GM18499 (cell line): ENCODE measurements around the gene FAM229A.
"Not testable (repeated sequence)": the region's sequence is repeated elsewhere in the genome, so short reads cannot be mapped to it uniquely, and the experiment has no call there.

Experiments used
- ATAC-seq: cut with Tn5 transposase; IDR thresholded peaks from one replicate; pipeline ENCODE4 v1.9.1; 2021; ENCODE audit warnings: moderate number of reproducible peaks; ENCODE audit not compliant: insufficient read depth, unreplicated experiment

Gene FAM229A, protein sequence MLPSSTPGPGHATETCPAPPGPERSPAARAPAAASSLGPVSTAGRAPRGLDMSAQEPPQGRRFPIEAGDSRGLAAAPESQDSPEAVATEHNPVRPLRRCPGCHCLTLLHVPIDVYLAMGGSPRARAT

DNA sequence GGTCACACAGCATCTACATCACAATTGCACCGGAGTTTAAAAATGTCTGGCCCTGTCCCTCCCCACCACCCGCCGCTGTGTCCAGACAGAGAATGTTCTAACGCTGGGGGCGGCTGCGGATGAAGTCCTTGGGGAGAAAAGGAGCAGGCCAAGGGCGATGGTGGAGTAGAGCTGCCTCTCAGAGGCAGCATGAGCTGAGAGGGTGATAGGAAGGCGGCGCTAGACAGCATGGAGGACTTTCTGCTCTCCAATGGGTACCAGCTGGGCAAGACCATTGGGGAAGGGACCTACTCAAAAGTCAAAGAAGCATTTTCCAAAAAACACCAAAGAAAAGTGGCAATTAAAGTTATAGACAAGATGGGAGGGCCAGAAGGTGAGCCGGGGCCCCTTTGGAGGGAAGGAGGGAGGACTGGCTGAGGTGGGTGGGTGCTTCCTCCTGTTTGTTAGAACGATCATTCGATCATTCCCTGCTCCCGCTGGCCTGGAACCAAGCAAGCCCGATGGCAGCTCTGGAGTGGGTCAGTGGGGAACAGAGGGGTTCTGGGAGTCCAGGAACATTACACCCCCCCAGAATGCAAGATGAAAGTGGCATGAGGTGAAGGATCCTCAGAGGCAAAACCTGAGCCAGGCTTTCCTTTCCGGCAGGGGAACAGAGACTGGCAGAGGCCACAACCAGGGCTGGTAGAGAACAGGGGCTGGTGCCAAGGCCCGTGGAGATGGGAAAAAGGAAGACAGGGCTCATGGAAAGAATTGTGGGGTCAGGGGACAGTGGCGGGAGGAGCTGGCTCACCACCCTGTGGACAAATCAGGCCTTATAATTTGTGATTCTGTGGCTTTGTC is at the start of gene FAM229A, which contains the start of gene TSSK3:
TSS of gene FAM229A (minus strand) at position 12 of the 840 bp plus-strand sequence. CDS start 394 bp downstream, outside the sequence.
TSS of gene TSSK3 (plus strand) at position 66 of the 840 bp plus-strand sequence. CDS start at position 229, 163 bp downstream.
- no peak for ATAC-seq

GRCh38 chr1:32411261-32411660 is 49.0 kb upstream of the FAM229A start:
- ATAC-seq, result no peak

DNA sequence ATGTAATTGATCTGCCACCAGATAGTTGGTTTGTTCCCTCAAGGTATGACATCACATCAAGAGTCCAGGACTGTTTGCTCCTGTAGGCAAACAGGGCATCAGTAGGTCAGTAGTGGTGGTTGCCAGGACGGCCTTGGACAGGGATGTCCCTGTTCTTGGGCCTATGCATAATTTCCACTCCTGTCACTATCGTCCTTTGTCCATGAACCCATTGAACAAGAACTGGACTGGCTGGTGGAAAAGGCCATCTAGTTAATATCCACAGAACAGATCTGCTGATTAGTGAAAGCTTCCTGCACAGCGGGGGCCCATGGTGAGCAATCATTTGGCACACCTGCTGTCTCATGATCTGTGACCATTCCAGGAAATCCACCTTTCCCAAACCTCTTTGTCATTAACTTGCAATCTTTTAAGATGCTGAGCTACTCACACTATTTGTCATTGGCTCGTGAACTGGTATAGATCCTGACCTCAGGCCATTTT is 44.4 kb upstream of the FAM229A start:
- no peak for ATAC-seq

DNA sequence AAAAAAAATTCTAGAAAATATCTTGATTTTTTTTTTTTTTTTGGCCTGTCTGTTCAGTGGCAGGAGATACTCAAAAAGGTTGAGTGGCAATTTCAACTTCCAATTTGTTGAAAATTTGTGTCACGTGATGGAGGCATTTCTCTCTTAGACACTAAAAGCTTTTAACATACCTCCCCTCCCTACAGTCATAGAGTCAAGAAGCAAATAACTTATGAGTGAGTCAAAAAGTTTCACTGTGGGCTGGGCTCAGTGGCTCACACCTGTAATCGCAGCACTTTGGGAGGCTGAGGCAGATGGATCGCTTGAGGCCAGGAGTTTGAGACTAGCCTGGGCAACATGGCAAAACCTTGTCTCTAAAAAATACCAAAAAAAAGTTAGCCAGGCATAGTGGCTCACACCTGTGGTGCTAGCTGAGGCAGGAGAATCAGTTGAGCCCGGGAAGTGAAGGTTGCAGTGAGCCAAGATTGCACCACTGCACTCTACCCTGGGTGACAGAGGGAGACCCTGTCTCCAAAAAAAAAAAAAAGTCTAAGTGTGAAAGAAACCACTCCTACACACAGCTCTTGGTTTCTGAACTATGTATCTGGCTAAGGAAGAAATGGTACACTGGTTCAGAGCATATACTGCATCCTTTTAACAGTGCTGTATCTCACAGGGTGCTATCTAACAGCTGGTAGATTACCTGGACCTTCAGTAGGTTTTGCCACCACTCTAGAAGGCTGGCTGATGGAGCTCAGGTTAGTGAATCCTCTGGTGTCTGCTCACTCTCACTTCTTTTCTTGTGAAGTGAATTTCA is 43.6 kb upstream of the FAM229A start:
- ATAC-seq, result no peak

DNA sequence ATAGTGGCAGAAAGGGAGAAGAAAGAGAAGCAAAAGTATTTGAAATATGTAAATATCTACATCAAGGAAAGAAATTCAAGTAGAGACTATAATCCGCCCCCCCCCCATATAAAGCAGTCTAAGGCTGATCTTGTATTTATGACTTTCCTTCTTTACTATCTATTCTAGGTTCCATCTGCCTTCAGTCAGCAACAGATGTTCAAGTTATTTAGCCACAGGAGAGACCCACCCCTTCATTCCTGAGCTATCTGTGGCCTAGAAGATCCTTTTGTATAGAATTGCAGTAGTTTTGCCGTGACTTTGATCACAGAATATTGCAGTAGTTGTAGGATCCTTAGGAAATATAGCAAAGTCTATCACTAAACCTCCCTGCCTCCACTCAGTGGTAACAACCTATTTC is 42.7 kb upstream of the FAM229A start:
- no peak for ATAC-seq

DNA sequence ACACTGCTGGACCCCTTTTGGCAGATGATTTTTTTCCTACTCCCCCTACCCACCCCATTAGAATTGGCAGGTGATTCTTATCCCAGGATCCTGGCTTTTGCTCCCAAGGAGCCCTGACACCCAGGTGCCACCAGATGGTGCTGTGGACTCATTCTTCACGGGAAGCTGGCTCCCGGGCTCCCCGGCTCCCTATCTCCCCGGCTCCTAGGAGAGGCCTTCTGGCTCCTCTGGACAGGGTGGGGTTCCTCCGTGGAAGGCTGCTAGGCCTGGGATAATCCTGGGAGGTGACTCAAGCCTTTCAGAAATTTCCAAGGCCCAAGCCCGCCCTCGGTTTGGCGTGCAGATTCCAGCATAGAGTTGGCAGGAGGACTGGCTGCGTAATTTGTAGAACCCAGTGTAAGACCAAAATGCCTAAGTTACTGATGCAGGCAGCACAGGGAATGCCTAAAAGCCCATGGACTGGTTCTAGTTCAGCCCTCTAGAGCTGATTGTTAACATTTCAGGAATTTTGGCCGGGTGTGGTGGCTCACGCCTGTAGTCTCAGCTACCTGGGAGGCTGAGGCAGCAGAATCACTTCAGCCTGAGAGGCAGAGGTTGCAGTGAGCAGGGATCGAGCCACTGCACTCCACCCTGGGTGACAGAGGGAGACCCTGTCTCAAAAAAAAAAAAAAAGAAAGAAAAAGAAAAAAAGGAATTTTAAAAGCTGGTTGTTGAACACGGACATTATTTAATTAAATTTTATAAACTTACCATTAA is 38.8 kb upstream of the FAM229A start:
- ATAC-seq, result no peak

GRCh38 chr1:32399843-32400242 is 37.6 kb upstream of the FAM229A start:
- ATAC-seq, result no peak

- no peak for ATAC-seq
Measured at GRCh38 chr1:32398401-32398800, 36.1 kb upstream of the FAM229A start.

- not testable (repeated sequence) for ATAC-seq
Measured at GRCh38 chr1:32396524-32396923, 34.2 kb upstream of the FAM229A start.

DNA sequence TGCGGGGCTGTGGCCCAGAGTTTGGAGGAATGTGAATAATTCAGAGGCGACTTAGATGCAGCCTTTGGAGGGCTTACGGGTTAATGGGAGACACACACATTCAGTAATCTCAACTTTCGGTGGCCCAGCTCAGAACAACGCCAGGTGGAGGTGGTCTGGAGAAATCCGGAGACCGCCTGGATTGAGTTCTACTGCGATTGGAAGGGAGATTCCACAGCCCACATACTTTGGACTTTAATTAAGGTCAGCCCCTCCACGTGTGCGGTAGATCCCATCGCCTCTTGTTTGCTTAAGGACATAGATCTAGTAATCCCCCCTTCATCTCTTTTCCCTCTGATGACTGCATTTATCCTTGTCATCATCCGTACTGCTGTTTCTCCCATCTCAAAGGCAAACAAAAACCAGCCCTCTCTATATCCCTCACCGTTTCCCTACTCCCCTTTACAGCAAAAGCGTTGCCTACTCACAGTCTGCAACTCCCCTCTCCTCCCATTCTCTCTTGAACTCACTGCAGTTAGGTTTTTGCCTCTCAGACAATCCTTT is 32.7 kb upstream of the FAM229A start:
- no peak for ATAC-seq

- peak; percentile 90 for ATAC-seq
Measured at GRCh38 chr1:32394141-32394889, 32.0 kb upstream of the FAM229A start, which contains the start of gene BSDC1. TSS of gene BSDC1 (minus strand) at chr1:32394441. CDS start at chr1:32394414, 27 bp downstream.

GRCh38 chr1:32393832-32394140 is 31.5 kb upstream of the FAM229A start:
- ATAC-seq, result no peak

DNA sequence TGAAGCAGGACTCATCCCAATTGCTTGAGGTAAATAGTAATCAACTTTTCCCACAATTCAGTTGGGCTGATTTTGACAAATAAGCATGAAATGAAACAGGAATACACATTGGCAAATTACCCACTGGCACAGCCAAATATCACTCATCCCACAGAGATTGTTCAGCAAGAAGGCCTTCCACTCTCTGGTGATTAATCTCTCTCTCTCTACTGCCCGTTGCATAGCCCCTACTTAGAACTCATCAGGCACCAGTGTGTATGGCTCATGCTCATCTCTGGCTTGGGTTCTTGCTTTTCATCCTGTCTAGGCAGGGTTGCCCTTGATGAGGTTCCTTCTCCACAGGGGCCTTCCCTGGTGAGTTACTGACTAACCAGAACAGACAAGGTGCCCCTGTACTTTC is 30.9 kb upstream of the FAM229A start:
- ATAC-seq, result no peak

GRCh38 chr1:32392325-32392724 is 30.0 kb upstream of the FAM229A start:
- ATAC-seq, result no peak

GRCh38 chr1:32390904-32391870 is 28.9 kb upstream of the FAM229A start:
- no peak for ATAC-seq

- no peak for ATAC-seq
Measured at GRCh38 chr1:32388641-32389040, 26.4 kb upstream of the FAM229A start.

DNA sequence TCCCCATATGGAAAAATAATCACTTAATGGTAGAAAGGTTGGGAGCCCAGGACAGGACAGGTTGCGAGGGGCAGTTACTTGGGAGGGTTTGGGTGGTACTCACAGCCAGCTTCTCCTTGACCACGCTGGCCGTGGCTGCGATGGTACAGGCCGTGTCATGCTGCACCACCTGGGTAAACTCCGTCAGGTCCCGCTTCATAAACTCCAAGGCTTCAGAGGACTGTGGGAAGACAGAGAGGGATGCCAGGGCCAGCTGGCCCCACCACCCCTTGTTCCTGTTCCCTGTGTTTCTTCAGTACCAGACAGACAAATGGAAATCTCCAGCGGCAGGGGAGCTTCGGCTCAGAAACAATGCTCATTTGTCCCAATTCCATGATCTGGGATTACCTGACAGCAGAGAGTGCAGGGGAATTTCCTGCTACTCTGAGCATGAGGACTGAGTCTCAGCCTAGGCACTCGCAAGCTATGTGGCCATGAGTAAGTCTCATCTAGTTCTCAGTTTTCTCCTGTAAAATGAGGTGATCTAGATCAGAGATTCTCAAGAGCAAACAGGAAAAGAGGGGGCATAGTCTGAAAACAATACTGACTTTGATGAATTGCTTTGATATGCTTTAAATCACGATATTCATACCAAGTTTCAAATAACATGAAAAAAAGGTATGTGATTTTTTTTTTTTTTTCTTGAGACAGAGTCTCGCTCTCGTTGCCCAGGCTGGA is 24.5 kb upstream of the FAM229A start:
- ATAC-seq, result no peak
